Muscle of arm (tissue), 12 donors: Measurements from ENCODE around the gene ST3GAL2. TPM values are rescaled to one million over a fixed set of nuclear protein-coding genes. Genes with fewer than 3 reads are reported as not detected.
"Not testable (repeated sequence)": the region's sequence is repeated elsewhere in the genome, so short reads cannot be mapped to it uniquely, and the experiment has no call there.

Experiments
- DNase-seq: peaks from one replicate; pipeline ENCODE4 v3.0.0-alpha.2; 2013
- polyA plus RNA-seq, 12 donors: library from polyadenylated mRNA; unstranded; fragments of 120-200 nt; gene quantifications; one replicate each; pipeline ENCODE4 v1.2.1, GENCODE V29; 2013; ENCODE audit not compliant: insufficient read length in 12 of 12

Gene ST3GAL2
- polyA plus RNA-seq, 12 donors = 22.6 to 40.6 (median 26.5) TPM; not detected in 1

- no peak for DNase-seq
Observed at GRCh38 chr16:70419384-70420327, 19.2 kb downstream of the ST3GAL2 start.

- DNase-seq = no peak
Observed at GRCh38 chr16:70418993-70419318, 19.9 kb downstream of the ST3GAL2 start.

- no peak for DNase-seq
Observed at GRCh38 chr16:70418274-70418992, 20.5 kb downstream of the ST3GAL2 start.

GRCh38 chr16:70417661-70418060, 21.2 kb downstream of the ST3GAL2 start:
- DNase-seq = no peak

- no peak for DNase-seq
Observed at GRCh38 chr16:70416748-70417616, 21.9 kb downstream of the ST3GAL2 start.

- not testable (repeated sequence) for DNase-seq
Observed at GRCh38 chr16:70413572-70413971, 25.3 kb downstream of the ST3GAL2 start.

- DNase-seq = no peak
Observed at GRCh38 chr16:70412385-70412784, 26.5 kb downstream of the ST3GAL2 start.

- DNase-seq = no peak
Observed at GRCh38 chr16:70410734-70411133, 28.2 kb downstream of the ST3GAL2 start.

- DNase-seq = no peak
Observed at GRCh38 chr16:70407811-70408274, 31.1 kb downstream of the ST3GAL2 start.

GRCh38 chr16:70406104-70406503, 32.8 kb downstream of the ST3GAL2 start:
- DNase-seq = not testable (repeated sequence)

GRCh38 chr16:70402916-70403659, 35.8 kb downstream of the ST3GAL2 start:
- DNase-seq = no peak

GRCh38 chr16:70399951-70400350, 38.9 kb downstream of the ST3GAL2 start:
- DNase-seq = no peak

- no peak for DNase-seq
Observed at GRCh38 chr16:70399381-70399780, 39.5 kb downstream of the ST3GAL2 start.

- no peak for DNase-seq
Observed at GRCh38 chr16:70398177-70398743, 40.6 kb downstream of the ST3GAL2 start.

- no peak for DNase-seq
Observed at GRCh38 chr16:70396246-70396904, 42.5 kb downstream of the ST3GAL2 start.

- peak; percentile 29 for DNase-seq
Observed at GRCh38 chr16:70395345-70395901, 43.5 kb downstream of the ST3GAL2 start.

- no peak for DNase-seq
Observed at GRCh38 chr16:70394853-70395252, 44.0 kb downstream of the ST3GAL2 start.

- DNase-seq = no peak
Observed at GRCh38 chr16:70393662-70394061, 45.2 kb downstream of the ST3GAL2 start.

- DNase-seq = no peak
Observed at GRCh38 chr16:70392606-70393005, 46.3 kb downstream of the ST3GAL2 start.
